Activated T-cell treated with anti-CD3 and anti-CD28 coated beads, Interleukin-2, amount 50 U/mL, for 72 hours (primary cell): ENCODE data around the gene ARMH3. TPM values are rescaled to one million over a fixed set of nuclear protein-coding genes. Genes with fewer than 3 reads are reported as not detected.

Experiments used
- ATAC-seq, 2 donors: fragments of 150-1000 bp; cut with Tn5 transposase; replicated peaks in 1 of 2; 2 replicates each; pipeline ENCODE4 v1.10.0; 2021; ENCODE audit warnings: moderate library complexity in 2 of 2, mild to moderate bottlenecking in 1 of 2
- DNase-seq, 2 donors: peaks; one replicate each; pipeline ENCODE4 v3.0.0; 2021 to 2022; ENCODE audit warnings: mixed read lengths in 1 of 2
- H3K27ac Mint-ChIP-seq: one replicate; pipeline ENCODE4 v1.8.0; 2022; ENCODE audit warnings: mild to moderate bottlenecking, moderate library complexity, mixed read lengths
- H3K27me3 Mint-ChIP-seq: one replicate; pipeline ENCODE4 v1.8.0; 2022; ENCODE audit warnings: low read depth, mixed read lengths
- H3K36me3 Mint-ChIP-seq, 2 donors: one replicate each; pipeline ENCODE4 v1.8.0; 2022; ENCODE audit warnings: mixed read lengths in 2 of 2, mild to moderate bottlenecking in 1 of 2; ENCODE audit not compliant: insufficient read depth in 2 of 2
- H3K4me1 Mint-ChIP-seq: one replicate; pipeline ENCODE4 v1.8.0; 2022; ENCODE audit warnings: low read depth, mixed read lengths
- H3K4me3 Mint-ChIP-seq, 2 donors: one replicate each; pipeline ENCODE4 v1.8.0; 2022; ENCODE audit warnings: mild to moderate bottlenecking in 2 of 2, mixed read lengths in 2 of 2, moderate library complexity in 2 of 2
- H3K9me3 Mint-ChIP-seq, 2 donors: one replicate each; pipeline ENCODE4 v1.8.0; 2022; ENCODE audit warnings: mixed read lengths in 2 of 2
- total RNA-seq, 2 donors: library from RNA; stranded (reverse); gene quantifications; one replicate each; pipeline ENCODE4 v1.2.3, GENCODE V29; 2022

ARMH3 gene
- total RNA-seq, 2 donors from 2014 or later, result 20.1 to 23.1 TPM

GRCh38 chr10:101867931-101868330 is 188.0 kb downstream of the ARMH3 start:
- Mint-ChIP-seq H3K4me3 (no peak overlapping the region), H3K36me3 (peaks cover 0 to 4% of the 10 kb centered on the region in 2 donors), H3K4me1 (no peaks in the 10 kb centered on the region), H3K27me3 (no peaks in the 10 kb centered on the region), H3K27ac (no peak overlapping the region), H3K9me3 (no peaks in the 10 kb centered on the region)
- no peak for DNase-seq
- ATAC-seq, result no peak

GRCh38 chr10:101859530-101859929 is 196.4 kb downstream of the ARMH3 start:
- Mint-ChIP-seq H3K4me1 (peaks cover 10% of the 10 kb centered on the region), H3K4me3 (no peak overlapping the region), H3K27me3 (no peaks in the 10 kb centered on the region), H3K27ac (no peak overlapping the region), H3K36me3 (peaks cover 5 to 13% of the 10 kb centered on the region in 2 donors), H3K9me3 (peaks cover 0 to 2% of the 10 kb centered on the region in 2 donors)
- ATAC-seq, result peak in 1 of 2 donors; percentile 4
- no peak for DNase-seq

- DNase-seq (no peak), ATAC-seq (peak; percentile 80 to 97)
- Mint-ChIP-seq H3K9me3 (peaks cover 0 to 2% of the 10 kb centered on the region in 2 donors), H3K36me3 (peaks cover 5 to 13% of the 10 kb centered on the region in 2 donors), H3K4me3 (no peak overlapping the region), H3K4me1 (peaks cover 10% of the 10 kb centered on the region), H3K27me3 (no peaks in the 10 kb centered on the region), H3K27ac (no peak overlapping the region)
These were observed 197.1 kb downstream of the ARMH3 start for GRCh38 chr10:101858723-101859500.

- DNase-seq (no peak), ATAC-seq (no peak)
- Mint-ChIP-seq H3K9me3 (peaks cover 0 to 2% of the 10 kb centered on the region in 2 donors), H3K4me3 (no peak overlapping the region), H3K27ac (no peak overlapping the region), H3K4me1 (peaks cover 10% of the 10 kb centered on the region), H3K27me3 (no peaks in the 10 kb centered on the region), H3K36me3 (peaks cover 5 to 13% of the 10 kb centered on the region in 2 donors)
These were observed 198.0 kb downstream of the ARMH3 start for GRCh38 chr10:101857802-101858476.

- H3K36me3 Mint-ChIP-seq, result peaks cover 5 to 11% of the 10 kb centered on the region in 2 donors
- H3K9me3 Mint-ChIP-seq, result peaks cover 0 to 2% of the 10 kb centered on the region in 2 donors
- H3K27ac Mint-ChIP-seq, result no peak overlapping the region
- H3K4me3 Mint-ChIP-seq, result no peak overlapping the region
- H3K27me3 Mint-ChIP-seq, result no peaks in the 10 kb centered on the region
- H3K4me1 Mint-ChIP-seq, result peaks cover 10% of the 10 kb centered on the region
- ATAC-seq (no peak), DNase-seq (no peak)
These were observed 199.3 kb downstream of the ARMH3 start for GRCh38 chr10:101856626-101857025.

GRCh38 chr10:101851411-101852116 is 204.4 kb downstream of the ARMH3 start:
- H3K27ac Mint-ChIP-seq, result no peak overlapping the region
- no peaks in the 10 kb centered on the region for H3K4me1 Mint-ChIP-seq
- no peaks in the 10 kb centered on the region for H3K27me3 Mint-ChIP-seq
- H3K4me3 Mint-ChIP-seq, result no peak overlapping the region
- H3K36me3 Mint-ChIP-seq, result peaks cover 0 to 4% of the 10 kb centered on the region in 2 donors
- no peak for ATAC-seq
- no peak for DNase-seq
- H3K9me3 Mint-ChIP-seq, result no peaks in the 10 kb centered on the region

GRCh38 chr10:101850749-101851148 is 205.2 kb downstream of the ARMH3 start:
- DNase-seq (no peak), ATAC-seq (no peak)
- Mint-ChIP-seq H3K27ac (no peak overlapping the region), H3K27me3 (no peaks in the 10 kb centered on the region), H3K9me3 (no peaks in the 10 kb centered on the region), H3K4me3 (no peak overlapping the region), H3K36me3 (peaks cover 0 to 4% of the 10 kb centered on the region in 2 donors), H3K4me1 (no peaks in the 10 kb centered on the region)

GRCh38 chr10:101848894-101849351 is 207.1 kb downstream of the ARMH3 start:
- DNase-seq, result no peak
- Mint-ChIP-seq H3K36me3 (peaks cover 0 to 4% of the 10 kb centered on the region in 2 donors), H3K27me3 (peaks cover 8% of the 10 kb centered on the region), H3K27ac (no peak overlapping the region), H3K4me3 (no peak overlapping the region), H3K9me3 (no peaks in the 10 kb centered on the region), H3K4me1 (peaks cover 6% of the 10 kb centered on the region)
- no peak for ATAC-seq

- ATAC-seq (no peak), DNase-seq (no peak)
- no peaks in the 10 kb centered on the region for H3K9me3 Mint-ChIP-seq
- peaks cover 6% of the 10 kb centered on the region for H3K4me1 Mint-ChIP-seq
- H3K4me3 Mint-ChIP-seq, result no peak overlapping the region
- no peak overlapping the region for H3K27ac Mint-ChIP-seq
- peaks cover 0 to 4% of the 10 kb centered on the region in 2 donors for H3K36me3 Mint-ChIP-seq
- H3K27me3 Mint-ChIP-seq, result peaks cover 8% of the 10 kb centered on the region
These were observed 207.6 kb downstream of the ARMH3 start for GRCh38 chr10:101848408-101848807.

GRCh38 chr10:101845893-101846292 is 210.1 kb downstream of the ARMH3 start:
- peaks cover 24% of the 10 kb centered on the region for H3K27me3 Mint-ChIP-seq
- no peak for ATAC-seq

GRCh38 chr10:101843032-101844021 is 212.6 kb downstream of the ARMH3 start, which contains the start of gene KCNIP2:
KCNIP2 (minus strand) TSS chr10:101843800; CDS start chr10:101843568, 232 bp downstream.
- Mint-ChIP-seq H3K27ac (no peak within 1 kb of the TSS), H3K36me3 (no peaks in the 10 kb centered on the region), H3K27me3 (peaks cover 25% of the 10 kb centered on the region), H3K9me3 (no peaks in the 10 kb centered on the region), H3K4me3 (peak within 1 kb of the TSS; percentile 81 to 82), H3K4me1 (peaks cover 50% of the 10 kb centered on the region)
- ATAC-seq (peak; percentile 48 to 53), DNase-seq (peak; percentile 60 to 68)

More at GRCh38 chr10:101845893-101846292, 210.1 kb downstream of the ARMH3 start:
- no peak for DNase-seq
- Mint-ChIP-seq H3K27ac (no peak overlapping the region), H3K4me1 (peaks cover 31% of the 10 kb centered on the region), H3K9me3 (no peaks in the 10 kb centered on the region), H3K4me3 (no peak overlapping the region), H3K36me3 (peaks cover 0 to 1% of the 10 kb centered on the region in 2 donors)

GRCh38 chr10:101841826-101842225 is 214.1 kb downstream of the ARMH3 start:
- Mint-ChIP-seq H3K4me3 (peak overlapping the region in 1 of 2 donors; percentile 87), H3K27ac (no peak overlapping the region)

More at GRCh38 chr10:101841826-101842225, 214.1 kb downstream of the ARMH3 start:
- Mint-ChIP-seq H3K9me3 (no peaks in the 10 kb centered on the region), H3K36me3 (no peaks in the 10 kb centered on the region), H3K27me3 (peaks cover 25% of the 10 kb centered on the region), H3K4me1 (peaks cover 50% of the 10 kb centered on the region)
- no peak for DNase-seq
- no peak for ATAC-seq
